Kidney (tissue), 14 donors: ENCODE results near the gene DSG1. TPM values are rescaled to one million over a fixed set of nuclear protein-coding genes. Genes with fewer than 3 reads are reported as not detected.

Source experiments
- DNase-seq, 5 donors: peaks; one replicate each; pipeline ENCODE4 v3.0.0-alpha.2; 2013 to 2020
- FAIRE-seq: peaks from 2 replicates; lab custom pipeline; 2012; peaks lifted over from hg19 to GRCh38; lab: Jason Lieb, UNC
- H3K27ac ChIP-seq, 2 donors: one replicate each; pipeline ENCODE4 v1.7.0; 2013; ENCODE audit warnings: low read depth in 2 of 2, low read length in 2 of 2, inconsistent platforms in 1 of 2
- H3K27me3 ChIP-seq: one replicate; pipeline ENCODE4 v1.7.1; 2013; ENCODE audit warnings: low read length, inconsistent platforms; ENCODE audit not compliant: control insufficient read depth, insufficient read depth
- H3K36me3 ChIP-seq, 3 donors: one replicate each; pipeline versions ENCODE4 v1.7.0 to v1.7.1; 2013; ENCODE audit warnings: low read length in 3 of 3, control low read depth in 1 of 3, inconsistent platforms in 1 of 3; ENCODE audit not compliant: insufficient read depth in 3 of 3, control insufficient read depth in 2 of 3
- H3K4me1 ChIP-seq, 3 donors: one replicate each; pipeline versions ENCODE4 v1.7.0 to v1.7.1; 2013; ENCODE audit warnings: low read length in 3 of 3, inconsistent platforms in 1 of 3, low read depth in 1 of 3; ENCODE audit not compliant: control insufficient read depth in 2 of 3, insufficient read depth in 2 of 3
- H3K4me3 ChIP-seq, 3 donors: one replicate each; pipeline versions ENCODE4 v1.7.0 to v1.8.1; 2013; ENCODE audit warnings: low read length in 3 of 3, control low read depth in 1 of 3, inconsistent platforms in 1 of 3
- H3K9ac ChIP-seq, 3 donors: one replicate each; pipeline versions ENCODE4 v1.7.0 to v1.7.1; 2013; ENCODE audit warnings: low read length in 3 of 3, control low read depth in 1 of 3, inconsistent platforms in 1 of 3
- H3K9me3 ChIP-seq, 3 donors: one replicate each; pipeline versions ENCODE4 v1.7.0 to v1.7.1; 2013; ENCODE audit warnings: low read length in 3 of 3, control low read depth in 1 of 3, inconsistent platforms in 1 of 3; ENCODE audit not compliant: control insufficient read depth in 2 of 3, insufficient read depth in 1 of 3
- CTCF ChIP-seq: IDR thresholded peaks from 3 replicates; pipeline ENCODE4 v1.5.1; 2012; ENCODE audit warnings: mild to moderate bottlenecking, moderate library complexity, borderline replicate concordance; ENCODE audit not compliant: insufficient read depth; ENCODE audit errors: extremely low read depth
- intact Hi-C: fragments of 100-400 bp; cut with DNase I; formaldehyde crosslinking; loops from one replicate; pipeline ENCODE4 v1.11.1; 2022
- polyA plus RNA-seq: library from polyadenylated mRNA; stranded (reverse); fragments of 350-450 nt; fragmentation: Illumina TruSeq; extraction: RNeasy Lipid Tissue Mini Kit (QIAGEN cat#74804); gene quantifications from one replicate; pipeline ENCODE4 v1.2.3, GENCODE V29; 2014; ENCODE audit warnings: low read depth, low replicate concordance; ENCODE audit not compliant: insufficient read depth
- total RNA-seq: library from RNA; stranded (reverse); fragmentation: NEBNext Ultra II Directional; extraction: Animal tissue kit (Norgen Biotek cat#: 25700); gene quantifications from one replicate; pipeline ENCODE4 v1.2.1, GENCODE V29; 2021
- donor health status: control.
- donor health status: control.
- donor health status: control.
- donor health status: control.
- donor health status: control.
- donor health status: DM: yes; HTN: yes; CAD: no.
- donor health status: Normal renal cell carcinoma (clear cell type).

DSG1 gene
- total and polyA plus RNA-seq, 2 donors from 2014 or later = not detected

DNA sequence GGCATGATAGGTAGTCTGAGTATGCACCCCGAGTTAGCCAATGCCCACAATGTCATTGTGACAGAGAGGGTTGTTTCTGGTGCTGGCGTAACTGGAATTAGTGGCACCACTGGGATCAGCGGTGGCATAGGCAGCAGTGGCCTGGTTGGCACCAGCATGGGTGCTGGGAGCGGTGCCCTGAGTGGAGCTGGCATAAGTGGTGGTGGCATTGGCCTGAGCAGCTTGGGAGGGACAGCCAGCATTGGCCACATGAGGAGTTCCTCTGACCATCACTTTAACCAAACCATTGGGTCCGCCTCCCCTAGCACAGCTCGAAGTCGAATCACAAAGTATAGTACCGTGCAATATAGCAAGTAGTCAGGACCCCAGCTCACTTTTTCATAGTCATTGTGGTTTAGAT lies 37.0 kb downstream of the DSG1 start:
- FAIRE-seq (no peak), DNase-seq (no peak)
- H3K4me1 ChIP-seq = no peaks in the 10 kb centered on the region
- no peaks in the 10 kb centered on the region for H3K27me3 ChIP-seq
- H3K27ac ChIP-seq = no peak overlapping the region
- no peaks in the 10 kb centered on the region for H3K36me3 ChIP-seq
- intact Hi-C loops = no loop called here
- H3K4me3 ChIP-seq = no peak overlapping the region
- H3K9ac ChIP-seq = no peak overlapping the region
- H3K9me3 ChIP-seq = no peaks in the 10 kb centered on the region
- TF ChIP-seq CTCF = no peak

DNA sequence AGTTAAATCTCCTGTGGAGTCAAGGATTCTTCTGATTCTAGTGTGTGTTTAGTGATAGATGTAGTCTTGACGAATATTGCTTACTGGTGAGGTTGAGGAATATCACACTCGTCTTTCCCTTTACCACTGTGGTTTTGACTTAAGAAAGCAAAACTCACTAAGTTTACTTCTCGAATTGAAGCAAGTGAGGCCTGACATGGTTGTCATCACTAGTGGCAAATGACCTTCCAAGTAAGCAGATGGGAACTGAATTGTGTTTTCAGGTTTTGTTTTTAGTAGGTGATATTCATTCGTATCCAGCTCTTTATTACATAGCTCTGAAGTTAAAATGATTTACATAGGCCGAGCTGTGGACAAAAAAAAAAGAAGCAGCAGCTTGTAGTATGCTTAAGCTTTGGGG lies 38.1 kb downstream of the DSG1 start:
- TF ChIP-seq CTCF = no peak
- H3K4me1 ChIP-seq = no peaks in the 10 kb centered on the region
- H3K36me3 ChIP-seq = no peaks in the 10 kb centered on the region
- intact Hi-C loops = no loop called here
- H3K9me3 ChIP-seq = no peaks in the 10 kb centered on the region
- no peaks in the 10 kb centered on the region for H3K27me3 ChIP-seq
- FAIRE-seq = no peak
- H3K4me3 ChIP-seq = no peak overlapping the region
- no peak overlapping the region for H3K9ac ChIP-seq
- DNase-seq = no peak
- no peak overlapping the region for H3K27ac ChIP-seq

DNA sequence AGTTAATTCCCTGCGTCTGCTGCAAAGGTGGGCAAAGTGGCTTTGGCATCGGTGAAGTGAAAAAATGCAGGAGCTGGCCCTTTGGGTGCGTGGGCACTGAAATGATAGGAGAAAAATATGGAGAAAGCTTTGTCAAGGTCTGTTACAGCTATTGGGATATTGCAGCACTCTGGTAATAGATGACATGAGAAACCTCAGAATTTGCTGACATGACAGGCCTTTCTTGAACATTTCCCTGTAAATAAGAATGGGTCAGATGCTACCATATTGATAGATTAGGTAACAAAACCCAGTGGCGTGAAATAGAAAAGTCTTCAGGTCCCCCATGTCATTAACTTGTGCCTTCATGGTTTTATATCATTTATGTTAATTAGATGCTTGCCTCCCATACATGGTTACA lies 46.2 kb downstream of the DSG1 start:
- Histone ChIP-seq H3K9me3 (no peaks in the 10 kb centered on the region), H3K36me3 (no peaks in the 10 kb centered on the region), H3K27me3 (no peaks in the 10 kb centered on the region), H3K4me3 (no peak overlapping the region), H3K9ac (no peak overlapping the region), H3K4me1 (no peaks in the 10 kb centered on the region), H3K27ac (no peak overlapping the region)
- DNase-seq (no peak), FAIRE-seq (no peak)
- TF ChIP-seq CTCF = no peak
- intact Hi-C loops = no loop called here

GRCh38 chr18:31369478-31369877 lies 51.5 kb downstream of the DSG1 start:
- TF ChIP-seq CTCF = no peak

More at GRCh38 chr18:31369478-31369877, 51.5 kb downstream of the DSG1 start:
- Histone ChIP-seq H3K36me3 (no peaks in the 10 kb centered on the region), H3K9me3 (no peaks in the 10 kb centered on the region), H3K4me1 (no peaks in the 10 kb centered on the region), H3K9ac (no peak overlapping the region), H3K27me3 (no peaks in the 10 kb centered on the region), H3K27ac (no peak overlapping the region), H3K4me3 (no peak overlapping the region)
- intact Hi-C loops = no loop called here
- DNase-seq (no peak), FAIRE-seq (no peak)
